HepG2 (cell line): ENCODE measurements around the gene DNMT1. TPM values are rescaled to one million over a fixed set of nuclear protein-coding genes. Genes with fewer than 3 reads are reported as not detected.

Experiments
- ATAC-seq: fragments of 200-7000 bp; cut with Tn5 transposase; 3 replicates; pipeline ENCODE4 v1.9.1; 2020; ENCODE audit warnings: mild to moderate bottlenecking, moderate library complexity
- Bru-seq: library from RNA; stranded (reverse); fragments of 400-500 nt; gene quantifications from one replicate; lab custom pipeline; 2021; lab: Mats Ljungman, UMichigan
- BruChase-seq, 2 experiments: library from RNA; stranded (reverse); fragments of 400-500 nt; gene quantifications; one replicate each; lab custom pipeline; 2021; lab: Mats Ljungman, UMichigan
- BruUV-seq: library from RNA; stranded (reverse); fragments of 400-500 nt; replicated peaks from 2 replicates; lab custom pipeline; 2021; lab: Mats Ljungman, UMichigan
- CTCF ChIA-PET: fragments of 300-600 bp; formaldehyde crosslinking; extraction: SDS; loops from one replicate; lab custom pipeline; 2021; ENCODE audit warnings: low total read pairs, inconsistent platforms, low intra/inter-chr PET ratio; lab: Yijun Ruan, JAX
- POLR2A ChIA-PET: fragments of 350-600 bp; sonication (Branson Sonifier 250); formaldehyde crosslinking; loops from one replicate; lab custom pipeline; 2020; ENCODE audit warnings: antibody characterized with exemption, inconsistent platforms; lab: Yijun Ruan, JAX
- DNase-seq: peaks from one replicate; pipeline ENCODE4 v3.0.0-alpha.2; 2015; ENCODE audit warnings: low spot score
- FAIRE-seq: peaks from 3 replicates; lab custom pipeline; 2011; peaks lifted over from hg19 to GRCh38; lab: Jason Lieb, UNC
- H2AFZ ChIP-seq: one replicate; pipeline ENCODE4 v1.6.1; 2011; ENCODE audit warnings: low read length, inconsistent platforms
- H3K27ac ChIP-seq: fragments of 300-600 bp; 3 replicates; pipeline ENCODE4 v1.8.0; 2011; ENCODE audit warnings: mixed run types, mild to moderate bottlenecking, mixed read lengths, low read length, inconsistent platforms; ENCODE audit not compliant: insufficient read depth; ENCODE audit errors: extremely low read length
- H3K27me3 ChIP-seq, 2 experiments: fragments of 200-600 bp in 1 of 2; 2 replicates in 1 of 2; 3 replicates in 1 of 2; pipeline versions ENCODE4 v1.6.0 to v1.8.0; 2011; ENCODE audit warnings: low read length in 2 of 2, mild to moderate bottlenecking in 2 of 2, moderate library complexity in 2 of 2, inconsistent platforms in 1 of 2; ENCODE audit not compliant: insufficient read depth in 2 of 2, control insufficient read depth in 1 of 2
- H3K36me3 ChIP-seq, 2 experiments: fragments of 200-600 bp in 1 of 2; replicated peaks in 1 of 2; 2 replicates in 1 of 2; 3 replicates in 1 of 2; pipeline versions ENCODE4 v1.5.1 to v1.8.0; 2011; ENCODE audit warnings: low read length in 2 of 2, inconsistent platforms in 1 of 2; ENCODE audit not compliant: insufficient read depth in 2 of 2, control insufficient read depth in 1 of 2
- H3K4me1 ChIP-seq: 2 replicates; pipeline ENCODE4 v1.5.1; 2012; ENCODE audit warnings: low read length, inconsistent platforms; ENCODE audit not compliant: insufficient read depth
- H3K4me2 ChIP-seq: 2 replicates; pipeline ENCODE4 v1.6.0; 2011; ENCODE audit warnings: low read depth, low read length, inconsistent platforms
- H3K4me3 ChIP-seq, 3 experiments: fragments of 200-600 bp in 1 of 3; sonication (generic), shearing (Covaris generic) in 1 of 3; replicated peaks in 1 of 3; 2 replicates each; pipeline ENCODE4 v1.5.1; 2011 to 2016; ENCODE audit warnings: low read length in 3 of 3, inconsistent platforms in 2 of 3, low read depth in 2 of 3, mild to moderate bottlenecking in 2 of 3, control low read depth in 1 of 3, mixed read lengths in 1 of 3; ENCODE audit not compliant: insufficient read depth in 1 of 3
- H3K79me2 ChIP-seq: one replicate; pipeline ENCODE4 v1.6.1; 2011; ENCODE audit warnings: low read length, inconsistent platforms; ENCODE audit not compliant: insufficient read depth
- H3K9ac ChIP-seq: 2 replicates; pipeline ENCODE4 v1.6.0; 2011; ENCODE audit warnings: mild to moderate bottlenecking, low read depth, low read length, inconsistent platforms; ENCODE audit not compliant: insufficient read depth
- H3K9me3 ChIP-seq: 2 replicates; pipeline ENCODE4 v1.5.1; 2012; ENCODE audit warnings: mild to moderate bottlenecking, low read length
- H4K20me1 ChIP-seq: 2 replicates; pipeline ENCODE4 v1.6.0; 2011; ENCODE audit warnings: inconsistent platforms, mild to moderate bottlenecking, low read length, moderate library complexity; ENCODE audit not compliant: insufficient read depth
- ARID4A ChIP-seq: sonication (generic); formaldehyde crosslinking; IDR thresholded peaks from 2 replicates; pipeline ENCODE4 v1.5.0; 2020; ENCODE audit warnings: mild to moderate bottlenecking, missing genetic modification reagents, borderline replicate concordance
- KLF16 ChIP-seq, 2 experiments: sonication (generic) in 1 of 2; formaldehyde crosslinking in 1 of 2; IDR thresholded peaks; 2 replicates each; pipeline versions ENCODE4 v1.6.1 to v1.8.0; 2016 to 2023; ENCODE audit warnings: missing genetic modification reagents in 2 of 2, missing compliant biosample characterization in 1 of 2
- LCORL ChIP-seq, 2 experiments: fragments of 450-650 bp in 1 of 2; sonication (generic) in 1 of 2; formaldehyde crosslinking in 1 of 2; IDR thresholded peaks; 2 replicates each; pipeline versions ENCODE4 v1.5.0 to v1.6.1; 2017 to 2020; ENCODE audit warnings: antibody characterized with exemption in 1 of 2, missing genetic modification reagents in 1 of 2
- MLLT10 ChIP-seq: sonication (generic); formaldehyde crosslinking; IDR thresholded peaks from 2 replicates; pipeline ENCODE4 v1.4.0; 2020; ENCODE audit warnings: missing genetic modification reagents
- POLR2A ChIP-seq, 2 experiments: IDR thresholded peaks; 2 replicates each; pipeline ENCODE4 v1.6.1; 2011; ENCODE audit warnings: low read depth in 2 of 2, low read length in 2 of 2, mild to moderate bottlenecking in 1 of 2, moderate library complexity in 1 of 2; ENCODE audit not compliant: insufficient read depth in 1 of 2
- RAD21 ChIP-seq: fragments of 450-650 bp; formaldehyde crosslinking; IDR thresholded peaks from 2 replicates; pipeline ENCODE4 v1.5.0; 2020; ENCODE audit warnings: mild to moderate bottlenecking
- RARG ChIP-seq: sonication (generic); formaldehyde crosslinking; IDR thresholded peaks from 2 replicates; pipeline ENCODE4 v1.4.0; 2020; ENCODE audit warnings: low read depth, mild to moderate bottlenecking, missing genetic modification reagents
- THAP11 ChIP-seq: IDR thresholded peaks from 2 replicates; pipeline ENCODE4 v1.6.1; 2016; ENCODE audit warnings: missing biosample characterization, missing genetic modification reagents
- XRCC5 ChIP-seq: fragments of 200-400 bp; formaldehyde crosslinking; optimal IDR thresholded peaks from 2 replicates; pipeline ENCODE3; 2017; ENCODE audit warnings: mild to moderate bottlenecking, low read length
- YY1 ChIP-seq: IDR thresholded peaks from 2 replicates; pipeline ENCODE4 v1.6.1; 2011; ENCODE audit warnings: low read length, low read depth, moderate library complexity, mild to moderate bottlenecking; ENCODE audit not compliant: insufficient read depth, insufficient replicate concordance
- ZNF121 ChIP-seq: sonication (generic); formaldehyde crosslinking; IDR thresholded peaks from 2 replicates; pipeline ENCODE4 v1.5.0; 2020; ENCODE audit warnings: mild to moderate bottlenecking, missing genetic modification reagents
- ZNF235 ChIP-seq: sonication (generic); formaldehyde crosslinking; IDR thresholded peaks from 2 replicates; pipeline ENCODE4 v1.8.1; 2023; ENCODE audit warnings: mild to moderate bottlenecking, missing genetic modification reagents, borderline replicate concordance
- ZNF629 ChIP-seq: sonication (generic); formaldehyde crosslinking; conservative IDR thresholded peaks from 2 replicates; pipeline ENCODE4 v1.5.0; 2020; ENCODE audit warnings: missing genetic modification reagents
- ZNF674 ChIP-seq: sonication (generic); formaldehyde crosslinking; IDR thresholded peaks from 2 replicates; pipeline ENCODE4 v1.5.0; 2020; ENCODE audit warnings: low read depth, mild to moderate bottlenecking, missing genetic modification reagents
- WGBS: methylation state at CpG from one replicate; pipeline ENCODE4 v1.1.6; 2017; ENCODE audit warnings: low lambda C conversion rate; 5-methylcytosine and 5-hydroxymethylcytosine counted together
- in situ Hi-C: cut with HindIII; loops from 2 replicates; pipeline ENCODE4 v1.10.0; 2017; ENCODE audit warnings: low pct_unique_long_range_greater_than_20kb; ENCODE audit not compliant: extremely low pct_ligation_motif_present
- intact Hi-C: fragments of 100-400 bp; cut with micrococcal nuclease; formaldehyde crosslinking; loops from one replicate; pipeline ENCODE4 v1.10.0; 2022; ENCODE audit not compliant: unreplicated experiment
- long read RNA-seq, 2 experiments: library from RNA in 1 of 2; library from polyadenylated mRNA in 1 of 2; stranded (forward) in 1 of 2; unstranded in 1 of 2; transcript quantifications; one replicate each; pipeline ENCODE4 v2.0.0, GENCODE V29; 2019 to 2022
- polyA minus RNA-seq, 3 experiments: library from RNA; depleted of rRNA, polyadenylated mRNA; stranded (reverse); fragments of >200 nt; gene quantifications; 2 replicates each; pipeline ENCODE4 v1.2.3, GENCODE V29; 2011; ENCODE audit warnings: low replicate concordance in 1 of 3
- polyA plus RNA-seq, 8 experiments: library from polyadenylated mRNA; depleted of rRNA in 3 of 8; stranded (reverse) in 7 of 8; unstranded in 1 of 8; fragments of >200 nt; fragmentation: Illumina TruSeq in 4 of 8; extraction: Trizol in 4 of 8; gene quantifications; 2 replicates each; pipeline versions ENCODE4 v1.2.1 to v1.2.3, GENCODE V29; 2011 to 2016; ENCODE audit warnings: low read depth in 4 of 8, missing spikeins in 1 of 8, mixed read lengths in 1 of 8; ENCODE audit not compliant: insufficient read depth in 1 of 8
- total RNA-seq, 5 experiments: library from RNA; depleted of rRNA; stranded (reverse); fragments of >200 nt; fragmentation: Illumina TruSeq; extraction: Trizol; gene quantifications; 2 replicates each; pipeline ENCODE4 v1.2.3, GENCODE V29; 2016; ENCODE audit warnings: low read depth in 1 of 5

The DNMT1 gene
- total RNA-seq (2016; rRNA removed; fragmentation: Illumina TruSeq; extraction: Trizol) (71.3 and 91.1 TPM in 2 replicates), polyA plus RNA-seq (2011; rRNA removed) (24.5 and 31.2 TPM in 2 replicates), polyA minus RNA-seq (2011; rRNA and poly(A)+ RNA removed; ENCODE audit: low replicate concordance) (52.1 and 125 TPM in 2 replicates), Bru-seq, nascent RNA (percentile 58 among the genes with signal in this experiment), BruChase-seq, experiment 1, labeled RNA remaining after a 6-hour chase (percentile 81 among the genes with signal in this experiment), BruChase-seq, experiment 2, labeled RNA remaining after a 2-hour chase (percentile 73 among the genes with signal in this experiment)
- total RNA-seq (2016; cell fraction: cytosol; rRNA removed; fragmentation: Illumina TruSeq; extraction: Trizol; ENCODE audit: low read depth), result 19.2 and 22.3 TPM in 2 replicates
- total RNA-seq (2016; cell fraction: insoluble cytoplasmic fraction; rRNA removed; fragmentation: Illumina TruSeq; extraction: Trizol), result 56.4 and 79.8 TPM in 2 replicates
- 22.8 and 25.9 TPM in 2 replicates for total RNA-seq (2016; cell fraction: membrane; rRNA removed; fragmentation: Illumina TruSeq; extraction: Trizol)
- total RNA-seq (2016; cell fraction: nucleus; rRNA removed; fragmentation: Illumina TruSeq; extraction: Trizol), result 75.7 and 86.8 TPM in 2 replicates
- polyA plus RNA-seq (2011; cell fraction: cytosol; rRNA removed), result 8.4 and 10.3 TPM in 2 replicates
- 93.5 and 117 TPM in 2 replicates for polyA plus RNA-seq (2011; cell fraction: nucleus; rRNA removed)
- 44.7 and 63.7 TPM in 2 replicates for polyA plus RNA-seq (2012)
- polyA plus RNA-seq (2016; cell fraction: cytosol; fragmentation: Illumina TruSeq; extraction: Trizol; ENCODE audit: low read depth), result 4.3 and 4.9 TPM in 2 replicates
- 51.8 and 69.6 TPM in 2 replicates for polyA plus RNA-seq (2016; cell fraction: insoluble cytoplasmic fraction; fragmentation: Illumina TruSeq; extraction: Trizol; ENCODE audit: low read depth)
- polyA plus RNA-seq (2016; cell fraction: membrane; fragmentation: Illumina TruSeq; extraction: Trizol; ENCODE audit: low read depth), result 11.8 and 13.3 TPM in 2 replicates
- polyA plus RNA-seq (2016; cell fraction: nucleus; fragmentation: Illumina TruSeq; extraction: Trizol; ENCODE audit: insufficient read depth, low read depth), result 227 and 231 TPM in 2 replicates
- polyA minus RNA-seq (2011; cell fraction: cytosol; rRNA and poly(A)+ RNA removed), result 28.0 and 28.5 TPM in 2 replicates
- 40.2 and 40.9 TPM in 2 replicates for polyA minus RNA-seq (2011; cell fraction: nucleus; rRNA and poly(A)+ RNA removed)
- long read RNA-seq, experiment 1, full-length matches to known transcripts, result 1 of 68 reads
- long read RNA-seq, experiment 1, partial matches to known transcripts, result 57 of 68 reads
- long read RNA-seq, experiment 1, other reads (novel, unspliced or antisense), result 10 of 68 reads
- long read RNA-seq, experiment 2, full-length matches to known transcripts, result 2 of 50 reads
- long read RNA-seq, experiment 2, partial matches to known transcripts, result 31 of 50 reads
- long read RNA-seq, experiment 2, other reads (novel, unspliced or antisense), result 17 of 50 reads

GRCh38 chr19:10194500-10195198 lies at the start of gene DNMT1:
TSS of gene DNMT1 (minus strand) at chr19:10194953. CDS start at chr19:10194899, 54 bp downstream.
- peaks cover 37% of the 10 kb centered on the region for H3K79me2 ChIP-seq
- H3K4me3 ChIP-seq, result peak within 1 kb of the TSS; percentile 74 to 81 (median 80)
- ChIA-PET CTCF (no interaction called here), POLR2A (interaction anchor here (1.3 to 1.8 kb wide), 3 partner anchors 11 to 186 kb away, joined by 4 to 11 read pairs (median 6); partner anchors contain the start of gene TYK2)
- H3K4me2 ChIP-seq, result peak within 1 kb of the TSS; percentile 99
- FAIRE-seq (peak; percentile 48), ATAC-seq (peak; percentile 90), DNase-seq (peak; percentile 89)
- H3K9ac ChIP-seq, result peak within 1 kb of the TSS; percentile 77
- BruUV-seq, result TSS peak; percentile 41
- 0% methylated on average over 7 of the region's 71 CpGs for WGBS
- H3K27ac ChIP-seq, result peak within 1 kb of the TSS; percentile 79
- peaks cover 4% of the 10 kb centered on the region; the same call in 1 of the 2 replicates for H4K20me1 ChIP-seq
- H3K36me3 ChIP-seq, result peaks cover 0 to 5% of the 10 kb centered on the region in 2 experiments; a peak in 2 of 5 replicates
- H2AFZ ChIP-seq, result no peak within 1 kb of the TSS
- in situ Hi-C loops (no loop called here), intact Hi-C loops (loop anchor here (2.0 to 5.0 kb wide), 2 partner anchors 43 to 56 kb away; no protein-coding TSS in a partner anchor)
- no peaks in the 10 kb centered on the region for H3K27me3 ChIP-seq
- H3K9me3 ChIP-seq, result no peaks in the 10 kb centered on the region
- H3K4me1 ChIP-seq, result peaks cover 48% of the 10 kb centered on the region
- TF ChIP-seq RAD21 (CRISPR knock-in tag) (0 out of 2 replicates have a peak, but pooled peaks have one; percentile 8), LCORL (IDR thresholded peaks at IDR 0.05) (no peak), LCORL (CRISPR knock-in tag; IDR thresholded peaks at IDR 0.05) (no peak; the same call in none of the 2 replicates), XRCC5 (peak; percentile 78), ARID4A (peak; percentile 97), ZNF121 (CRISPR knock-in tag) (peak; percentile 61), ZNF629 (CRISPR knock-in tag) (no peak), ZNF235 (CRISPR knock-in tag) (peak; percentile 35; the same call in 1 of the 2 replicates), RARG (CRISPR knock-in tag) (no peak), ZNF674 (CRISPR knock-in tag) (no peak), POLR2A (IDR thresholded peaks at IDR 0.05; ENCODE audit: insufficient read depth in 1 of 2, low read depth in 2 of 2, low read length in 2 of 2) (peak; percentile 82 to 90), THAP11 (CRISPR knock-in tag) (peak; percentile 79), KLF16 (CRISPR knock-in tag; IDR thresholded peaks at IDR 0.05) (0 out of 4 replicates have a peak, but pooled peaks of 1 of the 2 experiments have one; percentile 12), MLLT10 (CRISPR knock-in tag) (no peak), YY1 (peak; percentile 62)
